Activated CD8-positive, alpha-beta memory T cell treated with anti-CD3 and anti-CD28 coated beads, Interleukin-2, amount 50 U/mL, for 48 hours (primary cell): ENCODE results near the gene NAT8.
"Not testable (repeated sequence)": the region's sequence is repeated elsewhere in the genome, so short reads cannot be mapped to it uniquely, and the experiment has no call there.

Experiments used
- DNase-seq: peaks from one replicate; pipeline ENCODE4 v3.0.0-alpha.2; 2020

The NAT8 gene

DNA sequence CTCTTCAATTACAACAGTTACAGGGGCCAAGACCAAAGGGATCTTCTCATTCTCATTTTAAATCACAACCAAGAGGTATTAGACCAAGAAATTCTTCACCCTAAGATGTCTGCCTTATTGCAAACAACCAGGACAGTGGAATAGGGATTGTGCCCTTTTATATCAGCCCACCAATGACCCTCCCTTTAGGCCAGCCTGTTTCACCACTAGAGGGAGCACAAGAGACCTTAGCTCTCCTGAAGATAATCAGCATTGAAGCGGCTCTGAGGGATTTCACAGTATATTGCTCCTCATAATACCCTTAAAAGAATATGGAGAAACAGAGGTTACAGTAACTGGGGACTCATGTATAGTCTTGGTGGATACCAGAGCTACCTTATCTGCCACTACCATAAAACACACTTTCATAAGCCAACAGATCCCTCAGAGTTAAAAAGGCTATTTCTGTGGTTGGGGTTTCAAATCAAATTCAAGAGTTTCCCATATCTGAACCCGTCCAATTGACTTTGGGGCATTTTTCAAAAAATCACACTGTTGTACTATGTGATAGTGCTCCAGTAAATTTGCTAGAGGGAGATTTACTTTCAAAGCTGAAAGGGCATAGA is 11.5 kb downstream of the NAT8 start:
- not testable (repeated sequence) for DNase-seq

DNA sequence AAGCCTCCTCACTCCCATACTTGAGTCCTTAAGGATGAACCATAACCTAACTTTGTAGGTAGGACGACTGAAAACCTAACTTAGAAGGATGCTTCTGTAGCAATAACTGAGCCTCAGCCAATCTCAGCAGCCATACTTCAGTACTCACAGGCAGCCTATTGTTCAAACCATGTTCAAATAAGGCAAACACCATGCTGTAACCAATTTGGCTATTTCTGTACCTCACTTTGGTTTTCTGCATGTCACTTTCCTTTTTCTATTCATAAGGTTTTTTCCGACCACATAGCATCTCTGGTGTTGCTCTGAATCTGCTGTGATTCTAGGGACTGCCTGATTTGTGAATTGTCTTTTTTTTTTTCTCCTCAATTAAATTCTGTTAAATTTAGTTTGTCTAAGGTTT is 13.7 kb downstream of the NAT8 start:
- DNase-seq, result not testable (repeated sequence)

DNA sequence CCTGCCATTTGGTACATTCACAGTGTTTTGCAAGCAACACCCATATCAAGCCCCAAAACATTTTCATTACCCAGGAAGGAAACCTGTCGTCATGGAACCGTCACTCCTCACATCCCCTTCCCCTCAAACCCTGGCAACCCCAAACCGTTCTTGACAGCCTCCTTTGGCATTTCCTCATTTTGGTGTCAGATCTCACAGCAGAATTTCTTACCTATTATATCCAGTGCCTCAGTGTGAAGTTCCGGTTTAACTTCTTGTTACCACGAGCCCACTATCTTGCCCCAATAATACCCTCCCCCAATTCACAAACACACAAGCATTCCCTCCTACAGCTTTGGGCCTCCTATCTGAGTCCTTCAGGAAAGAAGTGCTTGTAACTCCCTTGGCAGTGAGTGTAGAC is 16.0 kb downstream of the NAT8 start:
- DNase-seq, result not testable (repeated sequence)

DNA sequence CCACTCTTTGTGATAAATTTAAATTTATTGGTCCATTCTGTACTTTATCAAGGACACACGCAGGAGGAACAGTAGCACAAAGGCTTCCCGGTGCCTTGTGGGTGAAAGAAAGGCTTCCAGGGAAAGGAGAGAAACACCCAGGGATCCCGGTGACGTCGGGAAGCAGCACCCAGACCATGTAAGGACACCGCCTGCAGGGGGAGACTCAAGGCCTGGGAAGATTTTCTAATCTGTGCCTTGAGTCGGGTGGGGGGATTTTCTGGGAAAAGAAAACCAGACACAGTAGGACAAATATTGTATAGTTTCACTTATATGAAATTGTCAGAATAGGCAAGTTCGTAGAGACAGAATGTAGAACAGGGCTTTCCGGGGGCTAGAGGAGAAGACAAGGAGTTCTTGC is 17.6 kb downstream of the NAT8 start:
- not testable (repeated sequence) for DNase-seq

GRCh38 chr2:73624036-73624435 is 18.2 kb downstream of the NAT8 start:
- DNase-seq, result not testable (repeated sequence)

DNA sequence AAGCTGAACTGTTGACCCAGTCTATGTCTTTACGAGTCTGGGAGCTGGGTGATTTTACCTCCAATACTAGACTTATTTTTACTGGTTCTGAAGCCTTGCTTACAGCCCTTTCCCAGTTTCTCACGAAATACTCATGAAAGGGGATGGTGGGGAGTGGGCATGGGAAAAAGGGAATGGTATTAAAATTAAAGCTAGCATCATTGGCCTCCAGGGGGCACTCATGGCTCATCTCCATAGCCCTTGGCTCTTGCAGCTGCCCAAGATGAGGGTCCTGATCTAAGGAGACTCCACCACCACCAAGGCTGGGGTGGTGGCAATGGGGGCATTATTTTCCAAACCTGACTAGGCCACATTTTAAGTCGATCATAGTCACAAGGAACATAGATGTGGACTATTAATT is 22.3 kb downstream of the NAT8 start:
- not testable (repeated sequence) for DNase-seq

GRCh38 chr2:73614997-73615396 is 27.2 kb downstream of the NAT8 start:
- no peak for DNase-seq

DNA sequence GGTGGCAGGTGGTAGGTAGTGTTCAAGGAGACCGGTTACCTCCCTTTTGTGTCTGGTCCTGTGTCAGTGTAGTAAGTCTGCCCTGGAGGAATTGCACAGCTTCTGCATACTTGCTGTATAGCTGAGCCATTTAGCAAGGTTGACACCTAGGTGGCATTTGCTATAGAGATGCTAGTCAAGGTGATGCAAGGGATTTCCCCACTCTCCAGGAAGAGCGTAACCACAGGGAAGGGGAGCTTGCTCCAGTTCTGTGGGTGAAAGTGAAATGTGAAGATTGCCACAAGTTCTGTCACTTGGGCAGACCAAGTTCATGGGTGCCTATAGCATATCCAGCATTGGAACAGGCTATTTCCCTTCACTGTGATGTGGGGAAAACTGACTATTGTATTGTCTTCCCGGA is 28.1 kb downstream of the NAT8 start:
- no peak for DNase-seq

DNA sequence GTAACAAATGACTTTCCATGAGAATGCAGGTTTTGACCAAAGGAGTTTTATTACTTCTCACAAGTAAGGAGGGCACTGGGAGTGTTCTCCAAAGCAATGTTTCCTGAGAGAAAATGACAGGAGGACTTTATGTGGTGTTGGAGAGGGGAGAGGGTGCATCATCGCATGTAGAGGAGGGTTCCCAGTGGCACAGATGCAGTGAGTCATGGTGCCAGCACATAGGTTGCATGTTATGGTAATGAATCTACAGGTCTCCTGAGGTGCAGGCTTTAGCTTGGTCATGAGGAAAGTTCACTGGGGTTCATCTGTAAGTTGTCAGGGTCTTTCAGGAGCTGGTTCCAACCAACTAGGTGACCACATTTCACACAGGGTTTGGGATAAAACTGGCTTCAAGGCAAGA is 30.4 kb downstream of the NAT8 start:
- no peak for DNase-seq

DNA sequence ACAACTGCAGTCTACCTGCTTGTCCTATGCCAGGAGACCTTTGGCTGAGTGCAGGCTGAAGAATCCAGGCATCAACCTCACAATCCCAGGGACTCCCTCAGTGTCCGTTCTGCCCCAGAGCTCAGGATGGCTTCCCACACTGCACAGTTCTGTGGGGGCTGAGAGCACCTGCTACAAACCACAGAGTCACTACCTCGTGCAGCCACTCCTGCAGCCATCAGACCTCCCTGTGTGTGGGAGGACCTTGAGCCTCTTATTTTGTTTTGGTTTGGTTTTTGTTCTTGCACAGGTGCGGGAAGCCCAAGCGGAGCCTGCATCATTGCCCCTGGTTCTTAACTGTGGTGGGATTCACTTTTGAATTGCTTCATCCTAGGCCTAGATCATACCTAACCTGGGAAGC is 31.0 kb downstream of the NAT8 start:
- no peak for DNase-seq

DNA sequence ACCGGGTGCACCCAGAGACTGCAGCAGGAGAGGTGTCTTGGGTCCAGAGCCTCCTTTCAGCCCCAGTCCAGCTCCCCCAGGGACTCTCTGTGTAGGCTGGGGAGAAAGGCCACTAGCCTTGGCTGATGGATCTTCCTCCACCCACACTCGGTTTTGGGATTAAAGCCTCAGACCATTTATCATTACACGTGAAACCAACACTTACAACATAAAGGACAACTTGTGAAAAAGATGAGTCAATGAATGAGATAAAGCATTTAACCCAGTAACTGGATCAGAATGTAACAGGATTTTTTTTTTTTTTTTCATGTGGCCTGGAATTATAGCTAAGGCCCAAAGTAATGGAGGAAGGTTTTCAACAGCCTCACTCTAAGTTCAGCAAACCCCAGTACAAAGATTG is 32.1 kb downstream of the NAT8 start:
- DNase-seq, result no peak

DNA sequence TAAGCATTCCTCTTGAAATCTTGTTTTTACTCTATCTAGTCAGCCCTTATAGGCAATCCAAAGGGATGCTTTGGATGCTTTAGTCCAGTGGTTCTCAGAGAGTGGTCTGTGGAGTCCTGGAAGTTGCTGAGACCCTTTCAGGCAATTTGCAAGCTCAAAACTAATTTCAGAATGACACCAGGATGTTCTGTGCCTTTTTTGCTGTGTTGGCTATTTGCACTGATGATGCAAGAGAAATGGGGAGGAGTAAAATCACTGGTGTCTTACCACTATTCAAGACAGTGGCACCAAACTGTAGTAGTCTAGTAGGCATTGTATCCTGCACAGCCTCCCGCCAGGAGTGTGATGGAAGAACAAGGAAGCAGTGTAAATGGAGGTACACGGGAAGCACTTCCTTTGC is 37.6 kb downstream of the NAT8 start:
- not testable (repeated sequence) for DNase-seq

- DNase-seq, result not testable (repeated sequence)
Measured at GRCh38 chr2:73603099-73603588, 39.1 kb downstream of the NAT8 start.

- no peak for DNase-seq
Measured at GRCh38 chr2:73601780-73602179, 40.4 kb downstream of the NAT8 start.

DNA sequence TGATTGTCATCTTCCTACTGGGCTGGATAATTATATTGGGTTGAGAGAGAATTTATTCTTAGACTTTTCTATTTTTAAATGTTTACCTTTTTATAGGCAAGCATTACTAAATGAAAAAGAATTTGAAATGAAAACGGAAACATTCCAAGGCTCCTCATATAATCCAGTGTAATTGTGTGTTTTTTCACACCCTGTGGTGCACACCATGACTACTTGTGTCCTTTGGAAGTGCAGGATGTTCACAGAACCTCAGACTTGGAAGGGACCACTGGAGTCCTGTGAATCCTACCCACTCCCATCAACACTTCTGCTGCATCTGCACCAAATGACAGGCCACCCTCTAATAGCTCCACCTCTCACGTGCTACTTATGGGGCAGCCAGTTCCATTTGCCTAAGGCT is 48.0 kb downstream of the NAT8 start:
- no peak for DNase-seq

GRCh38 chr2:73593680-73594079 is 48.5 kb downstream of the NAT8 start:
- DNase-seq, result no peak
